ENCODE results near the gene GRID2. TPM values are rescaled to one million over a fixed set of nuclear protein-coding genes. Genes with fewer than 3 reads are reported as not detected.

Gene GRID2
- total and polyA plus RNA-seq, 4 donors: under 0.01 to 0.02 TPM; not detected in 2

DNA sequence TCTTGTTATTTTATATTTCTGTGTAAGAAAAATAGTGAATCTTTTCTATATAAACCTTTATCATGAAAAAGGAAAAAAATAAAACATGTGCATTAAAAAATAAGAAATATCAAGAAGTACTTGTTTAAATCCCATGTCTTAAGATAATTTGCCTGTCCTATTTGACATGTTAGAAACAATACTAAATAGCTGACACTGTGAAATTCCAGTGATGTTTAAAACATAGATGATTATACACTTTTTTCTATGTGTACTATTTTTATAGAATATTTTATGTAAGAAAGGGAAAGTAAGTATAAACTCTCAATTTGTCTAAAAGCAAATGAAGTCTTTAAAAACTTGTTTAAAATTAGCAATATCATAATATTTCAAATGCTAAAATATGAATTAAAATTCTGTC, 981.6 kb downstream of the GRID2 start (continued):
- TF ChIP-seq, protein P1, sequence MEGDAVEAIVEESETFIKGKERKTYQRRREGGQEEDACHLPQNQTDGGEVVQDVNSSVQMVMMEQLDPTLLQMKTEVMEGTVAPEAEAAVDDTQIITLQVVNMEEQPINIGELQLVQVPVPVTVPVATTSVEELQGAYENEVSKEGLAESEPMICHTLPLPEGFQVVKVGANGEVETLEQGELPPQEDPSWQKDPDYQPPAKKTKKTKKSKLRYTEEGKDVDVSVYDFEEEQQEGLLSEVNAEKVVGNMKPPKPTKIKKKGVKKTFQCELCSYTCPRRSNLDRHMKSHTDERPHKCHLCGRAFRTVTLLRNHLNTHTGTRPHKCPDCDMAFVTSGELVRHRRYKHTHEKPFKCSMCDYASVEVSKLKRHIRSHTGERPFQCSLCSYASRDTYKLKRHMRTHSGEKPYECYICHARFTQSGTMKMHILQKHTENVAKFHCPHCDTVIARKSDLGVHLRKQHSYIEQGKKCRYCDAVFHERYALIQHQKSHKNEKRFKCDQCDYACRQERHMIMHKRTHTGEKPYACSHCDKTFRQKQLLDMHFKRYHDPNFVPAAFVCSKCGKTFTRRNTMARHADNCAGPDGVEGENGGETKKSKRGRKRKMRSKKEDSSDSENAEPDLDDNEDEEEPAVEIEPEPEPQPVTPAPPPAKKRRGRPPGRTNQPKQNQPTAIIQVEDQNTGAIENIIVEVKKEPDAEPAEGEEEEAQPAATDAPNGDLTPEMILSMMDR (IDR thresholded peaks at IDR 0.05; ENCODE audit: low read depth, low read length, missing input control): no peak

- WGBS: 91% methylated on average over 2 of the region's 2 CpGs
- Histone ChIP-seq H3K36me3 (ENCODE audit: control insufficient read depth in 4 of 4, insufficient read depth in 3 of 4, low read depth in 1 of 4, low read length in 3 of 4) (no peaks in the 10 kb centered on the region), H3K9me3 (ENCODE audit: control insufficient read depth in 4 of 4, low read length in 3 of 4) (no peaks in the 10 kb centered on the region), H3K9ac (ENCODE audit: low read depth in 1 of 2, low read length in 2 of 2) (no peak overlapping the region), H3K27me3 (ENCODE audit: control insufficient read depth in 4 of 4, insufficient read depth in 4 of 4, low read length in 3 of 4) (peaks cover 0 to 3% (median 0%) of the 10 kb centered on the region in 4 donors), H3K4me3 (ENCODE audit: low read depth in 1 of 3, low read length in 3 of 3) (no peak overlapping the region), H3K4me1 (ENCODE audit: control insufficient read depth in 4 of 4, insufficient read depth in 4 of 4, low read length in 3 of 4) (no peaks in the 10 kb centered on the region), H3K27ac (ENCODE audit: low read depth in 1 of 2, low read length in 2 of 2) (no peak overlapping the region)
- DNase-seq (ENCODE audit: low spot score): no peak
- TF ChIP-seq RXRA (IDR thresholded peaks at IDR 0.05): no peak
- TF ChIP-seq FOXA2 (IDR thresholded peaks at IDR 0.05): no peak
- TF ChIP-seq NR2F2 (IDR thresholded peaks at IDR 0.05): no peak
- no peak for TF ChIP-seq HNF4G (IDR thresholded peaks at IDR 0.05)
- TF ChIP-seq, protein P2, sequence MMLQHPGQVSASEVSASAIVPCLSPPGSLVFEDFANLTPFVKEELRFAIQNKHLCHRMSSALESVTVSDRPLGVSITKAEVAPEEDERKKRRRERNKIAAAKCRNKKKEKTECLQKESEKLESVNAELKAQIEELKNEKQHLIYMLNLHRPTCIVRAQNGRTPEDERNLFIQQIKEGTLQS (IDR thresholded peaks at IDR 0.05): no peak
- TF ChIP-seq, protein P3, sequence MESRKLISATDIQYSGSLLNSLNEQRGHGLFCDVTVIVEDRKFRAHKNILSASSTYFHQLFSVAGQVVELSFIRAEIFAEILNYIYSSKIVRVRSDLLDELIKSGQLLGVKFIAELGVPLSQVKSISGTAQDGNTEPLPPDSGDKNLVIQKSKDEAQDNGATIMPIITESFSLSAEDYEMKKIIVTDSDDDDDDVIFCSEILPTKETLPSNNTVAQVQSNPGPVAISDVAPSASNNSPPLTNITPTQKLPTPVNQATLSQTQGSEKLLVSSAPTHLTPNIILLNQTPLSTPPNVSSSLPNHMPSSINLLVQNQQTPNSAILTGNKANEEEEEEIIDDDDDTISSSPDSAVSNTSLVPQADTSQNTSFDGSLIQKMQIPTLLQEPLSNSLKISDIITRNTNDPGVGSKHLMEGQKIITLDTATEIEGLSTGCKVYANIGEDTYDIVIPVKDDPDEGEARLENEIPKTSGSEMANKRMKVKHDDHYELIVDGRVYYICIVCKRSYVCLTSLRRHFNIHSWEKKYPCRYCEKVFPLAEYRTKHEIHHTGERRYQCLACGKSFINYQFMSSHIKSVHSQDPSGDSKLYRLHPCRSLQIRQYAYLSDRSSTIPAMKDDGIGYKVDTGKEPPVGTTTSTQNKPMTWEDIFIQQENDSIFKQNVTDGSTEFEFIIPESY (IDR thresholded peaks at IDR 0.05): no peak
- no peak for TF ChIP-seq EGR1 (IDR thresholded peaks at IDR 0.05; ENCODE audit: low read depth in 2 of 2)
- TF ChIP-seq REST (IDR thresholded peaks at IDR 0.05): no peak
- no peak for TF ChIP-seq MAX (IDR thresholded peaks at IDR 0.05)
- no peak for TF ChIP-seq FOXA1 (IDR thresholded peaks at IDR 0.05)
- no peak for TF ChIP-seq HNF4A (conservative IDR thresholded peaks at IDR 0.05)
- TF ChIP-seq SP1 (IDR thresholded peaks at IDR 0.05): no peak
- TF ChIP-seq TAF1 (conservative IDR thresholded peaks at IDR 0.05): no peak
- no peak for TF ChIP-seq GABPA (IDR thresholded peaks at IDR 0.05 in 1 of 2, conservative IDR thresholded peaks at IDR 0.05 in 1 of 2)
- TF ChIP-seq YY1 (IDR thresholded peaks at IDR 0.05): no peak
- no peak for TF ChIP-seq JUND (IDR thresholded peaks at IDR 0.05)
- TF ChIP-seq, protein P1 (IDR thresholded peaks at IDR 0.05; ENCODE audit: low read depth, low read length, missing input control): no peak
- no peak for TF ChIP-seq RAD21 (IDR thresholded peaks at IDR 0.05)
Observed at GRCh38 chr4:93289241-93289640, 985.5 kb downstream of the GRID2 start.

Data from liver (tissue), 9 donors.